GF-D8 (cell line): ENCODE results near the gene LRP11.

Experiments
- DNase-seq: peaks from one replicate; lab custom pipeline; 2025; lab: John Stamatoyannopoulos, UW

Gene LRP11

GRCh38 chr6:149782337-149782736 lies 81.8 kb downstream of the LRP11 start:
- no peak for DNase-seq

DNA sequence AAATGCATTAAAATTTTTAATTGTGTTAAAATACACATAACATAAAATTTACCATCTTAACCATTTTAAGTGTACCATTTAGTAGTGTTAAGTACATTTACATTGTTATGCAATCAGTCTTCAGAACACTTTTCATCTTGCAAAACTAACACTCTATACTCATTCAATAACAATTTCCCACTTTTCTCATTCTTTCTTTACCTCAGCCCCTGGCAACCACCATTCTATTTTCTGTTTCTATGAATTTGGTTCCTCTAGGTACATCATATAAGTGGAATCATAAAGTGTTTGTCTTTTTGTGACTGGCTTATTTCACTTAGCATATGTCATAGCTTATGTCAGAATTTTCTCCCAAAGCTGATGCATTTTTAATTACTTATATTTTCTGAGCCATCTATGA lies 82.4 kb downstream of the LRP11 start:
- DNase-seq = no peak

GRCh38 chr6:149779644-149779963 lies 84.6 kb downstream of the LRP11 start:
- DNase-seq = no peak

GRCh38 chr6:149777624-149778023 lies 86.5 kb downstream of the LRP11 start:
- DNase-seq = no peak

GRCh38 chr6:149771925-149772324 lies 92.2 kb downstream of the LRP11 start:
- no peak for DNase-seq

DNA sequence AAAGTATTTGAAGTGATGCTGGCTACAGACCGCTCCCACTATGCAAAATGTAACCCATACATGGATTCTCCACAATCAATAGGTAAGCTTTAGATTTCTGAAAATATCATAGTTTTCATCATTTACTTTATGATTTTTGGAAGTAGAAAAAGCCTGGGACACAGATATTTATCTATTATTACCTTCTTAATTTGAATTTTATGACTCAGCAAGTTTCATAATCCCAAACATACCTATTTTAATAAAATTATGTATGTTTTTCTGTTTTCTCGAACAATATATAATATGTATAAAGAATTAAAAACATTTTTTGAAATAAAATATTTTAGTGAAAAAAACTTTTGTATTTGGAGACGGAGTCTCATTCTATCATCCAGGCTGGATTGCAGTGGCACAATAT lies 93.0 kb downstream of the LRP11 start:
- no peak for DNase-seq

DNA sequence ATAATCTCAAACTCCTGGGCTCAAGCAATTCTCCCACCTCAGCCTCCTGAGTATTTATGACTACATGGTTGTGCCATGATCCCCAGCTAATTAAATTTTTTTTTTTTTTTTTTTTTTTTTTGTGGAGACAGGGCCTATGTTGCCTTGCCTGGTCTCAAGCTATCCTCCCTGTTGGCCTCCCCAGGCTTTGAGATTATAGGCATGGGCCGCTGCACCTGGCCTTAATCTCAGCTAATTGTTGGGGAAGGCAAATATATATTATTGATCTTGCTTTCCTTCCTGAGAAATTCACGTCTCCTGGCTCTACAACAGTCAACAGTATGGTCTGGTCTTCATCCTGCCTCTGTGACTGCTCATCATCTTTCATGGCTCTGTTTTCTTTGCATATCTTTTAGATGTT lies 94.5 kb downstream of the LRP11 start:
- no peak for DNase-seq
